OCI-LY3 (cell line): Measurements from ENCODE around the gene PACSIN2.

ENCODE experiments used
- H2AFZ ChIP-seq: fragments of 200-600, 300-600 bp; shearing (Covaris generic); 2 replicates; pipeline ENCODE4 v1.6.0; 2014; ENCODE audit warnings: antibody characterized with exemption, low read depth, low read length
- H3K27ac ChIP-seq: fragments of 200-600, 300-600 bp; sonication (generic); 2 replicates; pipeline ENCODE4 v1.5.1; 2014; ENCODE audit warnings: mild to moderate bottlenecking, low read length, moderate library complexity, mixed read lengths
- H3K27me3 ChIP-seq: fragments of 200-600, 300-600 bp; sonication (generic); 2 replicates; pipeline ENCODE4 v1.6.1; 2014; ENCODE audit warnings: low read depth, low read length, mixed read lengths
- H3K36me3 ChIP-seq: fragments of 200-600, 300-600 bp; sonication (generic); replicated peaks from 2 replicates; pipeline ENCODE3; 2014; ENCODE audit warnings: low read depth, low read length, mixed read lengths
- H3K4me1 ChIP-seq: fragments of 300-600, 200-600 bp; sonication (generic); 2 replicates; pipeline ENCODE4 v1.6.1; 2014; ENCODE audit warnings: low read length, mixed read lengths
- H3K4me2 ChIP-seq: fragments of 200-600, 300-600 bp; sonication (generic); 2 replicates; pipeline ENCODE4 v1.6.1; 2014; ENCODE audit warnings: low read length, mixed read lengths
- H3K4me3 ChIP-seq: fragments of 300-600, 200-600 bp; sonication (generic); 2 replicates; pipeline ENCODE4 v1.5.1; 2014; ENCODE audit warnings: antibody characterized with exemption, mild to moderate bottlenecking, low read length, moderate library complexity
- H3K79me2 ChIP-seq: fragments of 300-600, 200-600 bp; shearing (Covaris generic); 2 replicates; pipeline ENCODE4 v1.6.1; 2014; ENCODE audit warnings: mild to moderate bottlenecking, low read length, mixed read lengths
- H3K9ac ChIP-seq: fragments of 300-600, 200-600 bp; shearing (Covaris generic); 2 replicates; pipeline ENCODE4 v1.6.0; 2014; ENCODE audit warnings: mild to moderate bottlenecking, low read length, moderate library complexity
- H3K9me3 ChIP-seq: fragments of 200-600, 300-600 bp; shearing (Covaris generic); 2 replicates; pipeline ENCODE4 v1.6.1; 2014; ENCODE audit warnings: low read length, mixed read lengths; ENCODE audit not compliant: insufficient read depth
- H4K20me1 ChIP-seq: fragments of 200-600, 300-600 bp; sonication (generic); 2 replicates; pipeline ENCODE4 v1.6.1; 2016; ENCODE audit warnings: low read length, mixed read lengths; ENCODE audit not compliant: insufficient read depth
- CTCF ChIP-seq: fragments of 200-600, 300-600 bp; sonication (generic); IDR thresholded peaks from 2 replicates; pipeline ENCODE4 v1.5.1; 2014; ENCODE audit warnings: antibody characterized with exemption, low read length, low read depth
- EZH2phosphoT487 ChIP-seq: fragments of 200-600 bp; shearing (Covaris generic); IDR thresholded peaks from 2 replicates; pipeline ENCODE4 v1.6.1; 2018; ENCODE audit warnings: antibody characterized with exemption, mixed run types, low read depth

The PACSIN2 gene

GRCh38 chr22:42877158-42877557 lies 137.8 kb downstream of the PACSIN2 start:
- Histone ChIP-seq H3K9me3 (no peaks in the 10 kb centered on the region), H3K79me2 (no peaks in the 10 kb centered on the region), H3K4me3 (no peak overlapping the region), H3K27me3 (no peaks in the 10 kb centered on the region), H3K4me1 (peaks cover 13% of the 10 kb centered on the region), H4K20me1 (0 out of 2 replicates have a peak, but pooled peaks cover 3% of the 10 kb centered on the region), H3K9ac (no peak overlapping the region), H3K27ac (no peak overlapping the region), H3K36me3 (peaks cover 63% of the 10 kb centered on the region), H2AFZ (no peak overlapping the region), H3K4me2 (no peak overlapping the region)
- TF ChIP-seq CTCF = no peak
- no peak for TF ChIP-seq EZH2phosphoT487

GRCh38 chr22:42876041-42876440 lies 138.9 kb downstream of the PACSIN2 start:
- Histone ChIP-seq H3K27ac (no peak overlapping the region), H3K4me2 (no peak overlapping the region), H4K20me1 (0 out of 2 replicates have a peak, but pooled peaks cover 3% of the 10 kb centered on the region), H2AFZ (no peak overlapping the region), H3K4me1 (peaks cover 2% of the 10 kb centered on the region), H3K9me3 (no peaks in the 10 kb centered on the region), H3K9ac (no peak overlapping the region), H3K4me3 (no peak overlapping the region), H3K27me3 (no peaks in the 10 kb centered on the region), H3K36me3 (peaks cover 52% of the 10 kb centered on the region), H3K79me2 (no peaks in the 10 kb centered on the region)
- no peak for TF ChIP-seq CTCF
- no peak for TF ChIP-seq EZH2phosphoT487

GRCh38 chr22:42874010-42874409 lies 140.9 kb downstream of the PACSIN2 start:
- H2AFZ ChIP-seq = no peak overlapping the region
- H3K4me3 ChIP-seq = no peak overlapping the region
- no peak for TF ChIP-seq CTCF
- TF ChIP-seq EZH2phosphoT487 = no peak
- no peak overlapping the region for H3K4me2 ChIP-seq
- no peak overlapping the region for H3K9ac ChIP-seq
- H3K9me3 ChIP-seq = no peaks in the 10 kb centered on the region
- no peak overlapping the region for H3K27ac ChIP-seq
- no peaks in the 10 kb centered on the region for H4K20me1 ChIP-seq
- H3K79me2 ChIP-seq = no peaks in the 10 kb centered on the region
- H3K27me3 ChIP-seq = no peaks in the 10 kb centered on the region
- H3K4me1 ChIP-seq = no peaks in the 10 kb centered on the region
- peaks cover 38% of the 10 kb centered on the region for H3K36me3 ChIP-seq

DNA sequence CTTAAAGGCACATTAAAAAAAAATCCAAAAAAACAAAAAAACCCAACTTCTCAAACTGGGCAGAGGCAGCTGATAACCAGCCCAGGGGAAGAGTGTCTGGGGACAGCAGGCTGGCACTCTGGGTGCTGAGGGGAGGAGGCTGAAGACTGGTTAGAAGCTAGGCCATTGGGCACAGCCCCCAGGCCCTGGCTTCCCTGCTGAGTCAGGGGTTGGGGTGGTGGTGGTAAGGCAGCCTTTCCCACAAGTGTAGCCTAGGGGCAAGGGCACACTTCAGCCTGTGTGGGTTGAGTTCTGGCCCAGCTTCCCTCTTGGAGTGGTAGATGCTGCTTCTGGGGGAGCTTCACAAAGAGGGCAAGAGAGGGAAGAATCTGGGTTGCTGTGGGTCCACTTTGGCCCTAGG lies 141.6 kb downstream of the PACSIN2 start:
- no peak overlapping the region for H3K4me3 ChIP-seq
- peaks cover 31% of the 10 kb centered on the region for H3K36me3 ChIP-seq
- TF ChIP-seq CTCF (no peak), EZH2phosphoT487 (no peak)
- H3K27ac ChIP-seq = no peak overlapping the region
- H3K4me2 ChIP-seq = no peak overlapping the region
- H3K79me2 ChIP-seq = no peaks in the 10 kb centered on the region
- H3K4me1 ChIP-seq = no peaks in the 10 kb centered on the region
- H3K9me3 ChIP-seq = no peaks in the 10 kb centered on the region
- H3K9ac ChIP-seq = no peak overlapping the region
- H2AFZ ChIP-seq = no peak overlapping the region
- no peaks in the 10 kb centered on the region for H4K20me1 ChIP-seq
- no peaks in the 10 kb centered on the region for H3K27me3 ChIP-seq
